ENCODE measurements around the gene E2F1.

DNA sequence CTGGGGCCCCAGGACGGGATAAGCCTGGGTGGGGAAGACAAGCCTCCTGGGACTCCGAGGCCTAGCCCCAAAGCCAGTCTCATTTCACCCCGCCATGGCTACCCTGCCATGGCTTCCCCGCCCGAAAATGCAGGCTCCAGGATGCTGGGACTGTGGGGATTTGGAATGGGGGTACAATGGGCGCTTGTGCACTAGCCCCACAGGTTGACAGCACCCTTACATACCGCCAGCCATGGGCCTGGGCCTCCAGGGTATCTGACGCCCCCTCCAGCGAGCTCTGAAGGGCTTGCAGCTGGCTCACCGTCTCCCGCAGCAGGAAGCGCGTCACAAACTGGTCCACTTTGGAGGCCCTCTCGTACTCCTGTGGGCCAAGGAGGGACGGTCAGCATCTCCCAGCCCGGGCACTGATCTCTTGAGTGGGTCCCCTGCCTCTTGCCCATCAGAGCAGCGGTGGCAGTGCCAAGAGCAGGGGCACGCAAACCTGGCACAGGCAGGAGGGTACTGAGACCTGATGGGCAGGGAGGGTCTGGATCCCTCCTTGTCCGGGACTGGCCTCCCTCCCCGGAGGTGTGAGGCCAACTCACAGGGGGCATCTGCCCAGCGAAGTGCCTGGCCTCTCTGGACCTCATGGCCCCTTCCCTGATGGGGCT, 26.0 kb downstream of the E2F1 start:
- TF ChIP-seq, protein P1, sequence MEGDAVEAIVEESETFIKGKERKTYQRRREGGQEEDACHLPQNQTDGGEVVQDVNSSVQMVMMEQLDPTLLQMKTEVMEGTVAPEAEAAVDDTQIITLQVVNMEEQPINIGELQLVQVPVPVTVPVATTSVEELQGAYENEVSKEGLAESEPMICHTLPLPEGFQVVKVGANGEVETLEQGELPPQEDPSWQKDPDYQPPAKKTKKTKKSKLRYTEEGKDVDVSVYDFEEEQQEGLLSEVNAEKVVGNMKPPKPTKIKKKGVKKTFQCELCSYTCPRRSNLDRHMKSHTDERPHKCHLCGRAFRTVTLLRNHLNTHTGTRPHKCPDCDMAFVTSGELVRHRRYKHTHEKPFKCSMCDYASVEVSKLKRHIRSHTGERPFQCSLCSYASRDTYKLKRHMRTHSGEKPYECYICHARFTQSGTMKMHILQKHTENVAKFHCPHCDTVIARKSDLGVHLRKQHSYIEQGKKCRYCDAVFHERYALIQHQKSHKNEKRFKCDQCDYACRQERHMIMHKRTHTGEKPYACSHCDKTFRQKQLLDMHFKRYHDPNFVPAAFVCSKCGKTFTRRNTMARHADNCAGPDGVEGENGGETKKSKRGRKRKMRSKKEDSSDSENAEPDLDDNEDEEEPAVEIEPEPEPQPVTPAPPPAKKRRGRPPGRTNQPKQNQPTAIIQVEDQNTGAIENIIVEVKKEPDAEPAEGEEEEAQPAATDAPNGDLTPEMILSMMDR (IDR thresholded peaks at IDR 0.05; ENCODE audit: low read depth, low read length): no peak
- TF ChIP-seq, protein P2, sequence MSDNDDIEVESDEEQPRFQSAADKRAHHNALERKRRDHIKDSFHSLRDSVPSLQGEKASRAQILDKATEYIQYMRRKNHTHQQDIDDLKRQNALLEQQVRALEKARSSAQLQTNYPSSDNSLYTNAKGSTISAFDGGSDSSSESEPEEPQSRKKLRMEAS (IDR thresholded peaks at IDR 0.05; ENCODE audit: low read depth, low read length): no peak
- TF ChIP-seq POLR2A (IDR thresholded peaks at IDR 0.05; ENCODE audit: extremely low read depth, insufficient read length): no peak

Data from NB4 (cell line).